Neural progenitor cell (in vitro differentiated cells): ENCODE data around the gene TCF23. TPM values are rescaled to one million over a fixed set of nuclear protein-coding genes. Genes with fewer than 3 reads are reported as not detected.

Experiments used
- DNase-seq: peaks from one replicate; pipeline ENCODE4 v3.0.0-alpha.2; 2016; ENCODE audit warnings: low spot score
- H2AFZ ChIP-seq: fragments of 200-600 bp; sonication (generic); replicated peaks from 2 replicates; pipeline ENCODE4 v1.6.1; 2016; ENCODE audit warnings: antibody characterized with exemption
- H3F3A ChIP-seq: fragments of 200-600 bp; sonication (generic); 2 replicates; pipeline ENCODE4 v1.6.1; 2016; ENCODE audit warnings: antibody characterized with exemption, low read depth
- H3K27ac ChIP-seq: fragments of 200-600 bp; sonication (generic); 2 replicates; pipeline ENCODE4 v1.5.1; 2016; ENCODE audit warnings: mild to moderate bottlenecking
- H3K27me3 ChIP-seq: fragments of 200-600 bp; sonication (generic); 2 replicates; pipeline ENCODE4 v1.6.1; 2016; ENCODE audit warnings: mild to moderate bottlenecking, moderate library complexity
- H3K36me3 ChIP-seq: fragments of 200-600 bp; sonication (generic); 2 replicates; pipeline ENCODE4 v1.5.1; 2016
- H3K4me1 ChIP-seq: fragments of 200-600 bp; sonication (generic); 2 replicates; pipeline ENCODE4 v1.6.1; 2016; ENCODE audit warnings: mixed run types
- H3K4me2 ChIP-seq: fragments of 200-600 bp; sonication (generic); 2 replicates; pipeline ENCODE4 v1.6.1; 2016
- H3K4me3 ChIP-seq: fragments of 200-600 bp; sonication (generic); 2 replicates; pipeline ENCODE4 v1.5.1; 2016
- H3K79me2 ChIP-seq: fragments of 200-600 bp; sonication (generic); 2 replicates; pipeline ENCODE4 v1.6.1; 2016; ENCODE audit warnings: low read depth
- H3K9ac ChIP-seq: fragments of 200-600 bp; sonication (generic); 2 replicates; pipeline ENCODE4 v1.6.1; 2016
- H3K9me3 ChIP-seq: fragments of 200-600 bp; sonication (generic); 2 replicates; pipeline ENCODE4 v1.5.1; 2016; ENCODE audit warnings: low read depth
- H4K20me1 ChIP-seq: fragments of 200-600 bp; sonication (generic); 2 replicates; pipeline ENCODE4 v1.6.1; 2016; ENCODE audit warnings: low read depth
- H3K27ac Mint-ChIP-seq: 3 replicates; pipeline ENCODE4 v1.8.0; 2021; ENCODE audit warnings: mixed read lengths
- H3K27me3 Mint-ChIP-seq: 2 replicates; pipeline ENCODE4 v1.8.0; 2022; ENCODE audit warnings: low read depth, mild to moderate bottlenecking, inconsistent platforms, moderate library complexity, mixed read lengths; ENCODE audit not compliant: insufficient read depth
- H3K36me3 Mint-ChIP-seq: 3 replicates; pipeline ENCODE4 v1.8.0; 2021; ENCODE audit warnings: mixed read lengths
- H3K4me1 Mint-ChIP-seq: 3 replicates; pipeline ENCODE4 v1.8.0; 2021; ENCODE audit warnings: mixed read lengths
- H3K4me3 Mint-ChIP-seq: 3 replicates; pipeline ENCODE4 v1.8.0; 2021; ENCODE audit warnings: mild to moderate bottlenecking, moderate library complexity, mixed read lengths
- H3K9me3 Mint-ChIP-seq: 3 replicates; pipeline ENCODE4 v1.8.0; 2020; ENCODE audit warnings: mixed read lengths
- EZH2 ChIP-seq: fragments of 200-600 bp; sonication (generic); IDR thresholded peaks from 2 replicates; pipeline ENCODE4 v1.6.1; 2017; ENCODE audit warnings: antibody characterized with exemption, mild to moderate bottlenecking, moderate library complexity
- EZH2phosphoT487 ChIP-seq: fragments of 200-600 bp; sonication (generic); IDR thresholded peaks from 2 replicates; pipeline ENCODE4 v1.6.1; 2017; ENCODE audit warnings: antibody characterized with exemption
- total RNA-seq: library from RNA; depleted of rRNA; stranded (reverse); fragments of >200 nt; gene quantifications from 2 replicates; pipeline ENCODE4 v1.2.3, GENCODE V29; 2015; ENCODE audit warnings: low replicate concordance
- TF ChIP-seq, protein P1 (sequence below): fragments of 200-600 bp; sonication (generic); IDR thresholded peaks from 2 replicates; pipeline ENCODE4 v1.5.1; 2017; ENCODE audit warnings: antibody characterized with exemption, mild to moderate bottlenecking

Gene TCF23
- total RNA-seq, 1 donor from 2014 or later = not detected

DNA sequence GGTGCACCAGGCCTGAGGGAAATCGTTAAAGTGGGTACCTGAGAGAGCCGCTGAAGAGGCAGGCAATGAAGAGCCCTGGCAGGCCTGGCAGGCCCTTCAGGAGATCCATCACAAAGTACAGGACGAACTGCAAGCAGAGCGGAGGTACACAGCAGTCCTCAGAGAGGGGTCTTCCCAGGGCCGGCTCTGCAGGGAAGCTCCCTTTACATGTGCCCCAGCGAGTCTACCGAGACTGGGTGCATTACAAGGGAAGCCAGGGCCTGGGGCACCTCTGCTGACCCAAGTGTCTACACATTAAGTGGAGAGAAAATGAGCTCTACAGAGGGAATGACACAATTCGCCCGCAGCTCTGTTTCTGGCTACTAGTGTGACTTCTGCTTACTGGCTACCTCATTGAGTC, 54.9 kb downstream of the TCF23 start:
- H3K36me3 Mint-ChIP-seq = peaks cover 31% of the 10 kb centered on the region

DNA sequence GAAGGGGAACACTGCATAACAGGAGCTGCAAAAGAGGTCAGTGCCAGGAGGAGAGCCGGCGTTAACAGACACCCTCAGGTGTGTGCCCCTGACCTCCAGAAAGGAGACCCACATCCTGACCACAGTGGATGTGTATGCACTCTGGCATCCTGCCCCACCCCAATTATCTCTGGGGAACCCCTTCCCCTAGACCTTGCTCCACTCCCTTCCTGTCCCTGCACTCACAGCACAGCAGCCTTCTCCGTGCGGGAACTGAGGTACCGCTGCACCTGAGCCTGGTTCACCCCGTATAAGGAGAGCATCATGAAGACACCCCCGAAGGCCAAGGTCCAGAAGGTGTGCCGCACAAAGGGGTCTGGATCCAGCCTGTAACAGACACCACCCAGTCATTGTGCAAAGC, 55.8 kb downstream of the TCF23 start:
- H3K36me3 ChIP-seq = no peaks in the 10 kb centered on the region

More for the DNA sequence above, 54.9 kb downstream of the TCF23 start:
- Histone ChIP-seq H3K9me3 (no peaks in the 10 kb centered on the region), H3K27me3 (no peaks in the 10 kb centered on the region), H3K4me1 (peaks cover 7% of the 10 kb centered on the region), H3K27ac (no peak overlapping the region), H3K79me2 (peaks cover 18% of the 10 kb centered on the region), H3K4me2 (no peak overlapping the region), H3F3A (no peaks in the 10 kb centered on the region), H3K36me3 (no peaks in the 10 kb centered on the region), H4K20me1 (peaks cover 6% of the 10 kb centered on the region), H2AFZ (no peak overlapping the region), H3K4me3 (no peak overlapping the region), H3K9ac (no peak overlapping the region)
- H3K4me1 Mint-ChIP-seq = no peaks in the 10 kb centered on the region
- H3K27me3 Mint-ChIP-seq = peaks cover 12% of the 10 kb centered on the region
- no peak for DNase-seq
- no peak for TF ChIP-seq EZH2phosphoT487
- TF ChIP-seq, protein P1, sequence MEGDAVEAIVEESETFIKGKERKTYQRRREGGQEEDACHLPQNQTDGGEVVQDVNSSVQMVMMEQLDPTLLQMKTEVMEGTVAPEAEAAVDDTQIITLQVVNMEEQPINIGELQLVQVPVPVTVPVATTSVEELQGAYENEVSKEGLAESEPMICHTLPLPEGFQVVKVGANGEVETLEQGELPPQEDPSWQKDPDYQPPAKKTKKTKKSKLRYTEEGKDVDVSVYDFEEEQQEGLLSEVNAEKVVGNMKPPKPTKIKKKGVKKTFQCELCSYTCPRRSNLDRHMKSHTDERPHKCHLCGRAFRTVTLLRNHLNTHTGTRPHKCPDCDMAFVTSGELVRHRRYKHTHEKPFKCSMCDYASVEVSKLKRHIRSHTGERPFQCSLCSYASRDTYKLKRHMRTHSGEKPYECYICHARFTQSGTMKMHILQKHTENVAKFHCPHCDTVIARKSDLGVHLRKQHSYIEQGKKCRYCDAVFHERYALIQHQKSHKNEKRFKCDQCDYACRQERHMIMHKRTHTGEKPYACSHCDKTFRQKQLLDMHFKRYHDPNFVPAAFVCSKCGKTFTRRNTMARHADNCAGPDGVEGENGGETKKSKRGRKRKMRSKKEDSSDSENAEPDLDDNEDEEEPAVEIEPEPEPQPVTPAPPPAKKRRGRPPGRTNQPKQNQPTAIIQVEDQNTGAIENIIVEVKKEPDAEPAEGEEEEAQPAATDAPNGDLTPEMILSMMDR = no peak
- no peak for TF ChIP-seq EZH2
- no peaks in the 10 kb centered on the region for H3K9me3 Mint-ChIP-seq
- no peak overlapping the region for H3K27ac Mint-ChIP-seq
- no peak overlapping the region for H3K4me3 Mint-ChIP-seq

DNA sequence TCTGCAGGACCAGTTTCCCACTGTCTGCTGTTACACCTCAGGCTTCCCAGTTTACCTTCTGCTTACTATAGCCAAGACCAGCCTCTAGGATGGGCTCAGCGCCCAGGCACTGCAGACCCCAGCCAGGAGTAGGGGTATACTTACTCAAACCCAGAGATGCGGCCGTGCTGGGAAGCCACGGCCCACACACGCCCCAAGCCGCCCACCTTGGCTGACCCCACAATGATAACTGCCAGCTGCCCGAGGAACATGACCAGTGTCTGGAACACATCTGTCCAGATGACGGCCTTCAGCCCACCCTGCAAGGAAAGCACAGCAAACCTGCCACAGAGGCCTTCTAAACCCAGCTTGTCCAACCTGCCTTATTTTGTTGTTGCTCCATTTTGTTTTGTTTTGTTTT, 56.4 kb downstream of the TCF23 start:
- no peak overlapping the region for H2AFZ ChIP-seq
- H3K9ac ChIP-seq = no peak overlapping the region
- peaks cover 10% of the 10 kb centered on the region for H3K4me1 Mint-ChIP-seq
- TF ChIP-seq EZH2 (no peak), EZH2phosphoT487 (no peak)
- TF ChIP-seq, protein P1 = no peak
- no peak overlapping the region for H3K4me3 ChIP-seq
- no peak overlapping the region for H3K4me2 ChIP-seq
- H3K36me3 Mint-ChIP-seq = peaks cover 29% of the 10 kb centered on the region
- H3K79me2 ChIP-seq = peaks cover 32% of the 10 kb centered on the region
- no peak overlapping the region for H3K27ac Mint-ChIP-seq
- peaks cover 5% of the 10 kb centered on the region for H3F3A ChIP-seq
- no peak overlapping the region for H3K4me3 Mint-ChIP-seq
- H3K9me3 Mint-ChIP-seq = no peaks in the 10 kb centered on the region
- H3K4me1 ChIP-seq = peaks cover 22% of the 10 kb centered on the region
- H3K27ac ChIP-seq = no peak overlapping the region
- DNase-seq = no peak
- peaks cover 12% of the 10 kb centered on the region for H3K27me3 Mint-ChIP-seq
- H3K9me3 ChIP-seq = no peaks in the 10 kb centered on the region
- no peaks in the 10 kb centered on the region for H3K27me3 ChIP-seq
- peaks cover 6% of the 10 kb centered on the region for H4K20me1 ChIP-seq
- no peaks in the 10 kb centered on the region for H3K36me3 ChIP-seq

More for the DNA sequence above, 55.8 kb downstream of the TCF23 start:
- Mint-ChIP-seq H3K27me3 (peaks cover 12% of the 10 kb centered on the region), H3K4me1 (peaks cover 4% of the 10 kb centered on the region), H3K36me3 (peaks cover 33% of the 10 kb centered on the region), H3K4me3 (no peak overlapping the region), H3K27ac (no peak overlapping the region), H3K9me3 (no peaks in the 10 kb centered on the region)
- Histone ChIP-seq H3K4me2 (no peak overlapping the region), H3K9me3 (no peaks in the 10 kb centered on the region), H3K4me1 (peaks cover 16% of the 10 kb centered on the region), H3K4me3 (no peak overlapping the region), H3K27me3 (no peaks in the 10 kb centered on the region), H2AFZ (no peak overlapping the region), H4K20me1 (peaks cover 6% of the 10 kb centered on the region), H3F3A (no peaks in the 10 kb centered on the region), H3K79me2 (peaks cover 25% of the 10 kb centered on the region), H3K9ac (no peak overlapping the region), H3K27ac (no peak overlapping the region)
- DNase-seq = no peak
- TF ChIP-seq, protein P1 = no peak
- TF ChIP-seq EZH2phosphoT487 (no peak), EZH2 (no peak)
